ENCODE measurements around the gene CISD3. TPM values are rescaled to one million over a fixed set of nuclear protein-coding genes. Genes with fewer than 3 reads are reported as not detected.

The CISD3 gene
- total RNA-seq, 2 donors from 2014 or later, result 17.2 to 20.0 TPM

DNA sequence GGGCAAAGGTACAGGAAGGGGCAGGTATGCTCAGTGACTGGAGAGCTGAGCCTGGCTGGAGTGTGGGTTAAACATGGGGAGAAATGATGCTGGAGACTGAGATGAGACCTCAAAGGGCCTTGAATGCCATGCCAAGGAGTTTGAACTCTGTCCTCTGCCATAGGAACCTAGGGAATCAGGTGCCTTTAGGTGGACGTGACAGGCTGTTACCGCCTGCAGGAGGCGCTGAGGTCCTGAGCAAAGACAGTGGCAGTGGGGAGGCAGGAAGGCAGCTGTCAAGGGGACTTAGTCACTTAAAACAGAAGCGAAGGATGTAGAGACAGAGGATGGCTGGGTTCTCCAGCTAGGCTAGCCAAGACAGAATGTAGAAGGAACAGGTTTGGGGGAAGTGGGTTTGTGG lies 31.5 kb downstream of the CISD3 start:
- TF ChIP-seq CTCF (IDR thresholded peaks at IDR 0.05), result peak in 1 of 2 donors; percentile 12
- Histone ChIP-seq H3K4me1 (peaks cover 0 to 3% of the 10 kb centered on the region in 2 donors), H3K4me3 (no peak overlapping the region), H3K36me3 (peaks cover 88% of the 10 kb centered on the region), H3K27me3 (no peaks in the 10 kb centered on the region), H3K9me3 (no peaks in the 10 kb centered on the region), H3K27ac (no peak overlapping the region)
- no peak for DNase-seq (ENCODE audit: low spot score)

DNA sequence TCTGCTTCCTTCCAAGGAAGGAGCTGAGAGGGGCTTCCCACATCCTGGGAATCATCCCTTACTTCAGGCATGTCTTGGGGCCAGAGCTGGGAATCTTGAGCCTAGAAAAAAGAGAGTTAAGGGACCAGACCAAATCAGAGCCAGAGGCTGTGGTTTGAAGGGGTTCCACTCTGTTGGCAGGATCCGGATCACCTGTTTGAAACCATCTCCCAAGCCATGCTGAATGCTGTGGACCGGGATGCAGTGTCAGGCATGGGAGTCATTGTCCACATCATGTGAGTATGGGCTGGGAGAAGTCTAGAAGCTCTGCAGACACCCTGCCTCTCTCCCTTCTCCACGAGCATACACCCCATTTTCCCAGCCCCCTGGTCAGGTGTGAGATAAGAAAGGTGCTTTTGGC lies 32.1 kb downstream of the CISD3 start:
- H3K27me3 ChIP-seq, result no peaks in the 10 kb centered on the region
- no peak overlapping the region for H3K4me3 ChIP-seq
- no peak overlapping the region for H3K27ac ChIP-seq
- TF ChIP-seq CTCF (IDR thresholded peaks at IDR 0.05), result no peak
- H3K36me3 ChIP-seq, result peaks cover 86% of the 10 kb centered on the region
- no peak for DNase-seq (ENCODE audit: low spot score)
- H3K9me3 ChIP-seq, result no peaks in the 10 kb centered on the region
- H3K4me1 ChIP-seq, result peaks cover 0 to 3% of the 10 kb centered on the region in 2 donors

DNA sequence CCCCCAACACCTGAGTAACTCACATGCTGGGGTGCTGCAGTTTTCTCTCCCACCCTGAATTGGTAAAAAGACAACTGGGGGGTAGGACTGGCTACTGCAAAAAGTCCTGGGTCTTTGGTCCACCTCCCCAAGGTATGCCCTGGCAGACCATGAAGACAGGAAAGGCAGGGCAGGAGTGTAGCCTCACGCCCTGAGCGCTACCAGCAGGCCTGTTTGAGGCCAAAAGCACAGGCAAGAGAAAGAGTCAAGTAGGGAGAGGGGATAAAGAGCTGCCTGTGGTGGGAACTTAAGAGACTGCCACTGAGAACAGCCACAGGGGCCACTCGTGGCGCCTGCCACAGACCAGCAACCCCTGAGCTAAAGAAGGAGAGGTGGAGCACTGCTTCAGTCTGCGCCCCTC lies 36.2 kb downstream of the CISD3 start:
- H3K27me3 ChIP-seq, result no peaks in the 10 kb centered on the region
- no peak for DNase-seq (ENCODE audit: low spot score)
- no peak overlapping the region for H3K27ac ChIP-seq
- no peak for TF ChIP-seq CTCF (IDR thresholded peaks at IDR 0.05)
- no peaks in the 10 kb centered on the region for H3K9me3 ChIP-seq
- peaks cover 89% of the 10 kb centered on the region for H3K36me3 ChIP-seq
- H3K4me3 ChIP-seq, result no peak overlapping the region
- H3K4me1 ChIP-seq, result peaks cover 0 to 10% of the 10 kb centered on the region in 2 donors

- no peak for DNase-seq (ENCODE audit: low spot score)
- H3K36me3 ChIP-seq, result peaks cover 91% of the 10 kb centered on the region
- peaks cover 0 to 10% of the 10 kb centered on the region in 2 donors for H3K4me1 ChIP-seq
- TF ChIP-seq CTCF (IDR thresholded peaks at IDR 0.05), result no peak
- H3K27ac ChIP-seq, result peak overlapping the region in 1 of 2 donors; percentile 35
- no peaks in the 10 kb centered on the region for H3K27me3 ChIP-seq
- H3K9me3 ChIP-seq, result no peaks in the 10 kb centered on the region
- no peak overlapping the region for H3K4me3 ChIP-seq
Measured at GRCh38 chr17:38768417-38768816, 38.3 kb downstream of the CISD3 start.

- no peak overlapping the region for H3K27ac ChIP-seq
- no peak overlapping the region for H3K4me3 ChIP-seq
- H3K4me1 ChIP-seq, result peaks cover 0 to 5% of the 10 kb centered on the region in 2 donors
- no peaks in the 10 kb centered on the region for H3K9me3 ChIP-seq
- peaks cover 96% of the 10 kb centered on the region for H3K36me3 ChIP-seq
- DNase-seq (ENCODE audit: low spot score), result no peak
- no peak for TF ChIP-seq CTCF (IDR thresholded peaks at IDR 0.05)
- H3K27me3 ChIP-seq, result no peaks in the 10 kb centered on the region
Measured at GRCh38 chr17:38773258-38773657, 43.1 kb downstream of the CISD3 start.

DNA sequence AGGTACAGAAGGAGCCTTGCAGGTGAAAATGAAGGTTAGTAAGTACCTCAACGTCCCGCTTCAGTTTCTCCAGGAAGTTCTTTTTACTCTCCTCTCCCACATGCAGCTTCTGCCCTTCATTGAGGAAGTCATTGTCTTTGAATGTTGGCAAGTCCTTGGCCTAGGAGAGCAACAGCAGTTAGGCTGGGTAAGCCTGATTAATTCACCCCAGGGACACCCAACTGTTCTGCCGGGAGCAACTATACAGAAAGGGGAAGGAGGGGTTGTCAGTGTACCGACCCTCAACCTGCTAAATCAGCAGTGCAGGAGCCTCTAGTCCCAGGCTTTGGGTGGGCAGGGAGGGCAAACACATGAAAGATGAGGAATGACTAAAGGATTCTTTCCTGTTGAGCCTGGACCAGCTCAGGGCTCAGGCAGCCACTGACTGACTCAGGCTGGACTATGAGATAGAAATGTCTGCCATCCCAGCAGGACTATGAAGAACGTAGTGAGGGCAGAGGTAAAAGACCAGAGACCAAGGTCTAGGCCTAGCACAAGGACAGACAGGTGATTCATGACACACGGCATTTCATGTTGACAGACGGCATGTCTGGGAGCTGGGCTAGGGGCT lies 47.6 kb downstream of the CISD3 start:
- H3K27me3 ChIP-seq, result no peaks in the 10 kb centered on the region
- no peaks in the 10 kb centered on the region for H3K4me1 ChIP-seq
- no peaks in the 10 kb centered on the region for H3K9me3 ChIP-seq
- H3K27ac ChIP-seq, result no peak overlapping the region
- no peak overlapping the region for H3K4me3 ChIP-seq
- peaks cover 97% of the 10 kb centered on the region for H3K36me3 ChIP-seq
- no peak for DNase-seq (ENCODE audit: low spot score)
- TF ChIP-seq CTCF (IDR thresholded peaks at IDR 0.05), result no peak

Measured in right atrium auricular region (tissue), 2 donors.